H1 (cell line): ENCODE measurements around the gene LCE3C. TPM values are rescaled to one million over a fixed set of nuclear protein-coding genes. Genes with fewer than 3 reads are reported as not detected.

Source experiments
- CTCF ChIA-PET: fragments of 300-600 bp; sonication (Branson Sonifier 250); formaldehyde crosslinking; loops from one replicate; lab custom pipeline; 2021; ENCODE audit not compliant: partially characterized antibody; lab: Charles Lee
- POLR2A ChIA-PET: fragments of 300-600 bp; sonication (Branson Sonifier 250); formaldehyde crosslinking; loops from one replicate; lab custom pipeline; 2021; ENCODE audit warnings: inconsistent platforms; ENCODE audit not compliant: partially characterized antibody; lab: Charles Lee
- DNase-seq, 2 experiments: peaks; one replicate each; pipeline versions ENCODE4 v3.0.0 to v3.0.0-alpha.2; 2010 to 2022; ENCODE audit warnings: low spot score in 2 of 2, low read depth in 1 of 2, mixed read lengths in 1 of 2
- FAIRE-seq: peaks from 2 replicates; lab custom pipeline; 2011; peaks lifted over from hg19 to GRCh38; lab: Jason Lieb, UNC
- H2AFZ ChIP-seq: 2 replicates; pipeline ENCODE4 v1.8.1; 2012; ENCODE audit warnings: low read length, inconsistent platforms
- H2AK5ac ChIP-seq: 2 replicates; pipeline ENCODE4 v1.6.1; 2013; ENCODE audit warnings: low read depth, low read length
- H2BK120ac ChIP-seq: replicated peaks from 2 replicates; pipeline ENCODE3; 2013; ENCODE audit warnings: low read depth, low read length, inconsistent platforms
- H2BK12ac ChIP-seq: 2 replicates; pipeline ENCODE4 v1.6.1; 2013; ENCODE audit warnings: low read depth, low read length
- H2BK15ac ChIP-seq: 2 replicates; pipeline ENCODE4 v1.6.1; 2013; ENCODE audit warnings: low read length
- H2BK20ac ChIP-seq: 2 replicates; pipeline ENCODE4 v1.6.1; 2013; ENCODE audit warnings: low read length
- H2BK5ac ChIP-seq: 2 replicates; pipeline ENCODE4 v1.6.1; 2013; ENCODE audit warnings: low read depth, low read length
- H3K14ac ChIP-seq: 2 replicates; pipeline ENCODE4 v1.6.1; 2013; ENCODE audit warnings: inconsistent platforms; ENCODE audit not compliant: insufficient read length
- H3K18ac ChIP-seq: 2 replicates; pipeline ENCODE4 v1.6.1; 2013; ENCODE audit warnings: low read length; ENCODE audit errors: extremely low read depth
- H3K23ac ChIP-seq: 2 replicates; pipeline ENCODE4 v1.6.1; 2013; ENCODE audit warnings: inconsistent platforms; ENCODE audit not compliant: insufficient read length
- H3K23me2 ChIP-seq: 2 replicates; pipeline ENCODE4 v1.6.1; 2013; ENCODE audit warnings: low read depth, low read length
- H3K27ac ChIP-seq: 2 replicates; pipeline ENCODE4 v1.6.1; 2011; ENCODE audit warnings: low read depth, low read length, inconsistent platforms
- H3K27me3 ChIP-seq, 4 experiments: replicated peaks in 1 of 4; 1 replicate in 1 of 4; 2 replicates in 3 of 4; pipeline versions ENCODE4 v1.6.1 to v1.8.1; 2011 to 2013; ENCODE audit warnings: low read length in 3 of 4, mild to moderate bottlenecking in 3 of 4, inconsistent platforms in 2 of 4, mixed read lengths in 2 of 4, moderate library complexity in 1 of 4; ENCODE audit not compliant: control insufficient read depth in 3 of 4, insufficient read depth in 3 of 4; ENCODE audit errors: extremely low read depth in 1 of 4
- H3K36me3 ChIP-seq, 4 experiments: 2 replicates each; pipeline versions ENCODE4 v1.6.1 to v1.8.1; 2011 to 2013; ENCODE audit warnings: mild to moderate bottlenecking in 4 of 4, low read length in 3 of 4, moderate library complexity in 2 of 4, control low read depth in 1 of 4, inconsistent platforms in 1 of 4; ENCODE audit not compliant: insufficient read depth in 4 of 4, control insufficient read depth in 2 of 4
- H3K4ac ChIP-seq: replicated peaks from 2 replicates; pipeline ENCODE3; 2013; ENCODE audit warnings: low read length, low read depth, mixed read lengths, inconsistent platforms; ENCODE audit not compliant: insufficient read length
- H3K4me1 ChIP-seq, 4 experiments: replicated peaks in 1 of 4; 1 replicate in 1 of 4; 2 replicates in 3 of 4; pipeline versions ENCODE4 v1.6.1 to v1.8.1; 2011 to 2013; ENCODE audit warnings: low read length in 3 of 4, inconsistent platforms in 2 of 4, mixed read lengths in 1 of 4; ENCODE audit not compliant: insufficient read depth in 4 of 4, control insufficient read depth in 3 of 4
- H3K4me2 ChIP-seq, 2 experiments: 2 replicates each; pipeline versions ENCODE4 v1.6.1 to v1.8.1; 2011 to 2013; ENCODE audit warnings: low read depth in 2 of 2, low read length in 2 of 2, control low read depth in 1 of 2, inconsistent platforms in 1 of 2, mild to moderate bottlenecking in 1 of 2; ENCODE audit not compliant: insufficient read depth in 1 of 2
- H3K4me3 ChIP-seq, 4 experiments: fragments of 200-600, 300-600 bp in 1 of 4; sonication (generic), shearing (Covaris generic), sonication (Bioruptor Twin) in 1 of 4; 2 replicates each; pipeline versions ENCODE4 v1.5.1 to v1.8.1; 2011 to 2016; ENCODE audit warnings: low read length in 4 of 4, low read depth in 3 of 4, control low read depth in 2 of 4, inconsistent platforms in 2 of 4, mild to moderate bottlenecking in 2 of 4, mixed read lengths in 1 of 4, moderate library complexity in 1 of 4; ENCODE audit not compliant: insufficient read depth in 2 of 4; ENCODE audit errors: extremely low read depth in 1 of 4
- H3K56ac ChIP-seq: replicated peaks from 2 replicates; pipeline ENCODE3; 2013; ENCODE audit warnings: low read depth, mild to moderate bottlenecking, mixed read lengths, low read length, inconsistent platforms; ENCODE audit not compliant: insufficient read length
- H3K79me1 ChIP-seq: 2 replicates; pipeline ENCODE4 v1.6.1; 2013; ENCODE audit warnings: low read depth, low read length, control low read depth
- H3K79me2 ChIP-seq, 2 experiments: 2 replicates each; pipeline versions ENCODE4 v1.6.1 to v1.8.1; 2012 to 2013; ENCODE audit warnings: low read length in 2 of 2, mild to moderate bottlenecking in 2 of 2, inconsistent platforms in 1 of 2; ENCODE audit not compliant: insufficient read depth in 2 of 2, control insufficient read depth in 1 of 2
- H3K9ac ChIP-seq, 4 experiments: replicated peaks in 1 of 4; 1 replicate in 1 of 4; 2 replicates in 3 of 4; pipeline versions ENCODE4 v1.6.1 to v1.8.1; 2011 to 2013; ENCODE audit warnings: low read depth in 3 of 4, low read length in 3 of 4, control low read depth in 2 of 4, mild to moderate bottlenecking in 2 of 4, moderate library complexity in 2 of 4, inconsistent platforms in 1 of 4; ENCODE audit errors: extremely low read depth in 1 of 4
- H3K9me3 ChIP-seq, 2 experiments: 2 replicates each; pipeline versions ENCODE4 v1.6.1 to v1.8.1; 2012 to 2013; ENCODE audit warnings: mild to moderate bottlenecking in 2 of 2, moderate library complexity in 2 of 2, control low read depth in 1 of 2, inconsistent platforms in 1 of 2, low read depth in 1 of 2, low read length in 1 of 2, mixed read lengths in 1 of 2; ENCODE audit not compliant: insufficient read depth in 2 of 2
- H4K20me1 ChIP-seq, 2 experiments: replicated peaks in 1 of 2; 2 replicates each; pipeline versions ENCODE3 to v1.8.1; 2011 to 2013; ENCODE audit warnings: inconsistent platforms in 2 of 2, low read length in 2 of 2, mild to moderate bottlenecking in 1 of 2; ENCODE audit not compliant: insufficient read depth in 2 of 2, control insufficient read depth in 1 of 2
- H4K5ac ChIP-seq: 2 replicates; pipeline ENCODE4 v1.6.1; 2013; ENCODE audit warnings: low read length, low read depth, mixed read lengths, inconsistent platforms; ENCODE audit not compliant: insufficient read length
- H4K8ac ChIP-seq: 2 replicates; pipeline ENCODE4 v1.8.0; 2013; ENCODE audit warnings: mild to moderate bottlenecking, moderate library complexity, low read length, inconsistent platforms; ENCODE audit not compliant: insufficient read depth; ENCODE audit errors: extremely low read depth
- H4K91ac ChIP-seq: replicated peaks from 2 replicates; pipeline ENCODE3; 2013; ENCODE audit warnings: low read length, mixed read lengths, inconsistent platforms; ENCODE audit not compliant: insufficient read length
- TCF12 ChIP-seq: IDR thresholded peaks from 2 replicates; pipeline ENCODE4 v1.6.1; 2011; ENCODE audit warnings: low read depth, mild to moderate bottlenecking, low read length
- TEAD4 ChIP-seq: IDR thresholded peaks from 2 replicates; pipeline ENCODE4 v1.6.1; 2012; ENCODE audit warnings: low read depth, low read length, inconsistent platforms, mixed read lengths
- polyA plus RNA-seq, 7 experiments: library from polyadenylated mRNA; depleted of rRNA in 3 of 7; stranded (reverse) in 5 of 7; unstranded in 2 of 7; fragments of >200 nt in 5 of 7; fragments of 200-250 nt in 2 of 7; gene quantifications; 1 replicate in 5 of 7; 2 replicates in 1 of 7; 4 replicates in 1 of 7; pipeline versions ENCODE4 v1.2.1 to v1.2.3, GENCODE V29; 2011 to 2013; ENCODE audit warnings: missing spikeins in 2 of 7, mixed read lengths in 2 of 7
- small RNA-seq: library from polyadenylated mRNA; stranded (forward); fragments of <200 nt; extraction: miRNeasy Mini kit (QIAGEN cat#:217004); gene quantifications from one replicate; pipeline ENCODE3, GENCODE V24; 2013; ENCODE audit not compliant: insufficient read depth
- total RNA-seq: library from RNA; stranded (reverse); fragmentation: NEBNext Ultra II Directional; extraction: Animal tissue kit (Norgen Biotek cat#: 25700); gene quantifications from 2 replicates; pipeline ENCODE4 v1.2.1, GENCODE V29; 2021

Gene LCE3C
- total and polyA plus RNA-seq, 2 of the 8 experiments (the other 6 are each of a cell fraction or from before 2014, with no cell fraction given): not detected

- H2BK20ac ChIP-seq: no peak overlapping the region
- H3K14ac ChIP-seq: no peak overlapping the region
- H3K79me1 ChIP-seq: no peaks in the 10 kb centered on the region
- ChIA-PET POLR2A (no interaction called here), CTCF (interaction anchor here (0.7 kb wide), 1 partner anchor 13 kb away, joined by 3 read pairs; no protein-coding TSS in a partner anchor)
- H3K9me3 ChIP-seq: peaks cover 70 to 78% of the 10 kb centered on the region in 2 experiments
- no peak overlapping the region for H2BK120ac ChIP-seq
- FAIRE-seq (no peak), DNase-seq (no peak)
- H2BK5ac ChIP-seq: no peak overlapping the region
- H2AK5ac ChIP-seq: no peak overlapping the region
- no peaks in the 10 kb centered on the region for H3K23me2 ChIP-seq
- H4K20me1 ChIP-seq: no peaks in the 10 kb centered on the region
- no peak overlapping the region for H3K4ac ChIP-seq
- H4K91ac ChIP-seq: no peak overlapping the region
- no peak overlapping the region for H3K23ac ChIP-seq
- no peak overlapping the region for H2BK12ac ChIP-seq
- H3K56ac ChIP-seq: no peak overlapping the region
- H4K8ac ChIP-seq: no peak overlapping the region
- H3K79me2 ChIP-seq: no peaks in the 10 kb centered on the region
- H2BK15ac ChIP-seq: no peak overlapping the region
- no peak overlapping the region for H3K4me2 ChIP-seq
- no peak overlapping the region for H3K18ac ChIP-seq
- H4K5ac ChIP-seq: no peak overlapping the region
- no peak overlapping the region for H2AFZ ChIP-seq
- no peaks in the 10 kb centered on the region; a peak in 1 of 8 replicates for H3K36me3 ChIP-seq
- TF ChIP-seq TEAD4 (no peak), TCF12 (no peak)
- H3K4me1 ChIP-seq: no peaks in the 10 kb centered on the region
- H3K27me3 ChIP-seq: no peaks in the 10 kb centered on the region
- no peak overlapping the region for H3K4me3 ChIP-seq
- H3K9ac ChIP-seq: no peak overlapping the region
- H3K27ac ChIP-seq: no peak overlapping the region
Observed at GRCh38 chr1:152646656-152647055, 46.6 kb downstream of the LCE3C start.

Small RNAs within 50 kb of the gene (small RNA-seq; reads per million reads assigned to genes)
- gene LCE3A (not detected), gene LCE3B (not detected)

Other genes with a start within 250 kb of the LCE3C start
- not detected in 2 replicates for gene FLG2, start 240.2 kb upstream of the LCE3C start, total RNA-seq
- not detected in 2 replicates for gene FLG2, start 240.2 kb upstream of the LCE3C start, polyA plus RNA-seq (2011; rRNA removed)
- not detected in 2 replicates for gene CRNN, start 186.0 kb upstream of the LCE3C start, total RNA-seq
- gene CRNN, start 186.0 kb upstream of the LCE3C start, polyA plus RNA-seq (2011; rRNA removed): not detected in 2 replicates
- gene LCE5A, start 89.4 kb upstream of the LCE3C start, total RNA-seq: not detected in 2 replicates
- not detected in 2 replicates for gene LCE5A, start 89.4 kb upstream of the LCE3C start, polyA plus RNA-seq (2011; rRNA removed)
- not detected in 2 replicates for gene CRCT1, start 85.8 kb upstream of the LCE3C start, total RNA-seq
- not detected in 2 replicates for gene CRCT1, start 85.8 kb upstream of the LCE3C start, polyA plus RNA-seq (2011; rRNA removed)
- gene LCE3E, start 33.5 kb upstream of the LCE3C start, total RNA-seq: not detected in 2 replicates
- gene LCE3E, start 33.5 kb upstream of the LCE3C start, polyA plus RNA-seq (2011; rRNA removed): not detected in 2 replicates
- not detected in 2 replicates for gene LCE3D, start 19.7 kb upstream of the LCE3C start, total RNA-seq
- not detected in 2 replicates for gene LCE3D, start 19.7 kb upstream of the LCE3C start, polyA plus RNA-seq (2011; rRNA removed)
- gene LCE3B, start 13.6 kb downstream of the LCE3C start, total RNA-seq: not detected in 2 replicates
- not detected in 2 replicates for gene LCE3B, start 13.6 kb downstream of the LCE3C start, polyA plus RNA-seq (2011; rRNA removed)
- not detected in 2 replicates for gene LCE3A, start 22.9 kb downstream of the LCE3C start, total RNA-seq
- not detected in 2 replicates for gene LCE3A, start 22.9 kb downstream of the LCE3C start, polyA plus RNA-seq (2011; rRNA removed)
- gene LCE2D, start 63.1 kb downstream of the LCE3C start, total RNA-seq: not detected in 2 replicates
- gene LCE2D, start 63.1 kb downstream of the LCE3C start, polyA plus RNA-seq (2011; rRNA removed): not detected in 2 replicates
- gene LCE2C, start 75.0 kb downstream of the LCE3C start, total RNA-seq: not detected in 2 replicates
- not detected in 2 replicates for gene LCE2C, start 75.0 kb downstream of the LCE3C start, polyA plus RNA-seq (2011; rRNA removed)
- gene LCE2B, start 85.9 kb downstream of the LCE3C start, total RNA-seq: not detected in 2 replicates
- gene LCE2B, start 85.9 kb downstream of the LCE3C start, polyA plus RNA-seq (2011; rRNA removed): not detected in 2 replicates
- gene LCE2A, start 98.1 kb downstream of the LCE3C start, total RNA-seq: not detected in 2 replicates
- gene LCE2A, start 98.1 kb downstream of the LCE3C start, polyA plus RNA-seq (2011; rRNA removed): not detected in 2 replicates
- gene LCE4A, start 107.9 kb downstream of the LCE3C start, total RNA-seq: not detected in 2 replicates
- not detected in 2 replicates for gene LCE4A, start 107.9 kb downstream of the LCE3C start, polyA plus RNA-seq (2011; rRNA removed)
- gene KPRP, start 157.8 kb downstream of the LCE3C start, total RNA-seq: not detected in 2 replicates
- not detected in 2 replicates for gene KPRP, start 157.8 kb downstream of the LCE3C start, polyA plus RNA-seq (2011; rRNA removed)
- not detected in 2 replicates for gene LCE1F, start 174.9 kb downstream of the LCE3C start, total RNA-seq
- gene LCE1F, start 174.9 kb downstream of the LCE3C start, polyA plus RNA-seq (2011; rRNA removed): not detected in 2 replicates
- not detected in 2 replicates for gene LCE1E, start 186.0 kb downstream of the LCE3C start, total RNA-seq
- not detected in 2 replicates for gene LCE1E, start 186.0 kb downstream of the LCE3C start, polyA plus RNA-seq (2011; rRNA removed)
- gene LCE1D, start 196.5 kb downstream of the LCE3C start, total RNA-seq: not detected in 2 replicates
- not detected in 2 replicates for gene LCE1D, start 196.5 kb downstream of the LCE3C start, polyA plus RNA-seq (2011; rRNA removed)
- gene LCE1C, start 206.4 kb downstream of the LCE3C start, total RNA-seq: not detected in 2 replicates
- gene LCE1C, start 206.4 kb downstream of the LCE3C start, polyA plus RNA-seq (2011; rRNA removed): not detected in 2 replicates
- not detected in 2 replicates for gene LCE1B, start 211.7 kb downstream of the LCE3C start, total RNA-seq
- gene LCE1B, start 211.7 kb downstream of the LCE3C start, polyA plus RNA-seq (2011; rRNA removed): not detected in 2 replicates
- gene LCE1A, start 227.2 kb downstream of the LCE3C start, total RNA-seq: not detected in 2 replicates
- gene LCE1A, start 227.2 kb downstream of the LCE3C start, polyA plus RNA-seq (2011; rRNA removed): not detected in 2 replicates
- not detected in 2 replicates for gene LCE6A, start 242.6 kb downstream of the LCE3C start, total RNA-seq
- not detected in 2 replicates for gene LCE6A, start 242.6 kb downstream of the LCE3C start, polyA plus RNA-seq (2011; rRNA removed)